OCI-LY3 (cell line): ENCODE results near the gene ASPG.

Experiments used
- H2AFZ ChIP-seq: fragments of 200-600, 300-600 bp; shearing (Covaris generic); 2 replicates; pipeline ENCODE4 v1.6.0; 2014; ENCODE audit warnings: antibody characterized with exemption, low read depth, low read length
- H3K27ac ChIP-seq: fragments of 200-600, 300-600 bp; sonication (generic); 2 replicates; pipeline ENCODE4 v1.5.1; 2014; ENCODE audit warnings: mild to moderate bottlenecking, low read length, moderate library complexity, mixed read lengths
- H3K27me3 ChIP-seq: fragments of 200-600, 300-600 bp; sonication (generic); 2 replicates; pipeline ENCODE4 v1.6.1; 2014; ENCODE audit warnings: low read depth, low read length, mixed read lengths
- H3K36me3 ChIP-seq: fragments of 200-600, 300-600 bp; sonication (generic); replicated peaks from 2 replicates; pipeline ENCODE3; 2014; ENCODE audit warnings: low read depth, low read length, mixed read lengths
- H3K4me1 ChIP-seq: fragments of 300-600, 200-600 bp; sonication (generic); 2 replicates; pipeline ENCODE4 v1.6.1; 2014; ENCODE audit warnings: low read length, mixed read lengths
- H3K4me2 ChIP-seq: fragments of 200-600, 300-600 bp; sonication (generic); 2 replicates; pipeline ENCODE4 v1.6.1; 2014; ENCODE audit warnings: low read length, mixed read lengths
- H3K4me3 ChIP-seq: fragments of 300-600, 200-600 bp; sonication (generic); 2 replicates; pipeline ENCODE4 v1.5.1; 2014; ENCODE audit warnings: antibody characterized with exemption, mild to moderate bottlenecking, low read length, moderate library complexity
- H3K79me2 ChIP-seq: fragments of 300-600, 200-600 bp; shearing (Covaris generic); 2 replicates; pipeline ENCODE4 v1.6.1; 2014; ENCODE audit warnings: mild to moderate bottlenecking, low read length, mixed read lengths
- H3K9ac ChIP-seq: fragments of 300-600, 200-600 bp; shearing (Covaris generic); 2 replicates; pipeline ENCODE4 v1.6.0; 2014; ENCODE audit warnings: mild to moderate bottlenecking, low read length, moderate library complexity
- H3K9me3 ChIP-seq: fragments of 200-600, 300-600 bp; shearing (Covaris generic); 2 replicates; pipeline ENCODE4 v1.6.1; 2014; ENCODE audit warnings: low read length, mixed read lengths; ENCODE audit not compliant: insufficient read depth
- H4K20me1 ChIP-seq: fragments of 200-600, 300-600 bp; sonication (generic); 2 replicates; pipeline ENCODE4 v1.6.1; 2016; ENCODE audit warnings: low read length, mixed read lengths; ENCODE audit not compliant: insufficient read depth
- EZH2phosphoT487 ChIP-seq: fragments of 200-600 bp; shearing (Covaris generic); IDR thresholded peaks from 2 replicates; pipeline ENCODE4 v1.6.1; 2018; ENCODE audit warnings: antibody characterized with exemption, mixed run types, low read depth
- TF ChIP-seq, protein P1 (sequence below): fragments of 200-600, 300-600 bp; sonication (generic); IDR thresholded peaks from 2 replicates; pipeline ENCODE4 v1.5.1; 2014; ENCODE audit warnings: antibody characterized with exemption, low read length, low read depth

The ASPG gene

GRCh38 chr14:104085889-104086201 lies 345 bp downstream of the ASPG start:
- Histone ChIP-seq H3K9me3 (no peaks in the 10 kb centered on the region), H3K4me2 (no peak overlapping the region), H3K79me2 (no peaks in the 10 kb centered on the region), H3K36me3 (no peaks in the 10 kb centered on the region), H3K9ac (no peak overlapping the region), H3K27ac (no peak overlapping the region), H2AFZ (no peak overlapping the region), H3K27me3 (no peaks in the 10 kb centered on the region), H4K20me1 (no peaks in the 10 kb centered on the region), H3K4me3 (no peak overlapping the region), H3K4me1 (no peaks in the 10 kb centered on the region)
- TF ChIP-seq, protein P1, sequence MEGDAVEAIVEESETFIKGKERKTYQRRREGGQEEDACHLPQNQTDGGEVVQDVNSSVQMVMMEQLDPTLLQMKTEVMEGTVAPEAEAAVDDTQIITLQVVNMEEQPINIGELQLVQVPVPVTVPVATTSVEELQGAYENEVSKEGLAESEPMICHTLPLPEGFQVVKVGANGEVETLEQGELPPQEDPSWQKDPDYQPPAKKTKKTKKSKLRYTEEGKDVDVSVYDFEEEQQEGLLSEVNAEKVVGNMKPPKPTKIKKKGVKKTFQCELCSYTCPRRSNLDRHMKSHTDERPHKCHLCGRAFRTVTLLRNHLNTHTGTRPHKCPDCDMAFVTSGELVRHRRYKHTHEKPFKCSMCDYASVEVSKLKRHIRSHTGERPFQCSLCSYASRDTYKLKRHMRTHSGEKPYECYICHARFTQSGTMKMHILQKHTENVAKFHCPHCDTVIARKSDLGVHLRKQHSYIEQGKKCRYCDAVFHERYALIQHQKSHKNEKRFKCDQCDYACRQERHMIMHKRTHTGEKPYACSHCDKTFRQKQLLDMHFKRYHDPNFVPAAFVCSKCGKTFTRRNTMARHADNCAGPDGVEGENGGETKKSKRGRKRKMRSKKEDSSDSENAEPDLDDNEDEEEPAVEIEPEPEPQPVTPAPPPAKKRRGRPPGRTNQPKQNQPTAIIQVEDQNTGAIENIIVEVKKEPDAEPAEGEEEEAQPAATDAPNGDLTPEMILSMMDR, result no peak
- TF ChIP-seq EZH2phosphoT487, result no peak

GRCh38 chr14:104086210-104086660 lies 735 bp downstream of the ASPG start:
- TF ChIP-seq, protein P1, result no peak
- no peak for TF ChIP-seq EZH2phosphoT487
- no peak overlapping the region for H3K4me2 ChIP-seq
- H3K27me3 ChIP-seq, result no peaks in the 10 kb centered on the region
- H4K20me1 ChIP-seq, result no peaks in the 10 kb centered on the region
- H3K79me2 ChIP-seq, result no peaks in the 10 kb centered on the region
- H3K4me1 ChIP-seq, result no peaks in the 10 kb centered on the region
- no peak overlapping the region for H3K9ac ChIP-seq
- no peak overlapping the region for H3K4me3 ChIP-seq
- H3K36me3 ChIP-seq, result no peaks in the 10 kb centered on the region
- H3K9me3 ChIP-seq, result no peaks in the 10 kb centered on the region
- no peak overlapping the region for H2AFZ ChIP-seq
- H3K27ac ChIP-seq, result no peak overlapping the region

GRCh38 chr14:104086661-104087461 lies 1.4 kb downstream of the ASPG start:
- no peak overlapping the region for H3K9ac ChIP-seq
- H3K27me3 ChIP-seq, result no peaks in the 10 kb centered on the region
- no peak overlapping the region for H3K27ac ChIP-seq
- no peaks in the 10 kb centered on the region for H3K79me2 ChIP-seq
- no peak overlapping the region for H3K4me2 ChIP-seq
- H3K4me3 ChIP-seq, result no peak overlapping the region
- H3K9me3 ChIP-seq, result no peaks in the 10 kb centered on the region
- H2AFZ ChIP-seq, result no peak overlapping the region
- H4K20me1 ChIP-seq, result no peaks in the 10 kb centered on the region
- no peak for TF ChIP-seq EZH2phosphoT487
- TF ChIP-seq, protein P1, result no peak
- H3K4me1 ChIP-seq, result no peaks in the 10 kb centered on the region
- no peaks in the 10 kb centered on the region for H3K36me3 ChIP-seq

GRCh38 chr14:104087505-104087904 lies 2.0 kb downstream of the ASPG start:
- no peak for TF ChIP-seq EZH2phosphoT487
- TF ChIP-seq, protein P1, result no peak
- Histone ChIP-seq H3K27ac (no peak overlapping the region), H4K20me1 (no peaks in the 10 kb centered on the region), H3K27me3 (no peaks in the 10 kb centered on the region), H3K4me3 (no peak overlapping the region), H3K9ac (no peak overlapping the region), H3K4me2 (no peak overlapping the region), H3K36me3 (no peaks in the 10 kb centered on the region), H3K4me1 (no peaks in the 10 kb centered on the region), H3K9me3 (no peaks in the 10 kb centered on the region), H3K79me2 (no peaks in the 10 kb centered on the region), H2AFZ (no peak overlapping the region)
